ENCODE results near the gene BRME1.

The BRME1 gene

GRCh38 chr19:13908674-13909073 is 2.8 kb upstream of the BRME1 start:
- Histone ChIP-seq H3K9me3 (ENCODE audit: control insufficient read depth in 2 of 2, low read length in 2 of 2) (no peaks in the 10 kb centered on the region), H3K27ac (ENCODE audit: low read length) (no peak overlapping the region)

GRCh38 chr19:13906910-13907309 is 993 bp upstream of the BRME1 start:
- Histone ChIP-seq H3K27ac (ENCODE audit: low read length) (no peak overlapping the region), H3K27me3 (ENCODE audit: control insufficient read depth in 1 of 2, insufficient read depth in 2 of 2, low read length in 2 of 2) (no peaks in the 10 kb centered on the region), H3K9me3 (ENCODE audit: control insufficient read depth in 2 of 2, low read length in 2 of 2) (no peaks in the 10 kb centered on the region), H3K4me1 (ENCODE audit: control insufficient read depth, insufficient read depth, low read length) (peaks cover 16% of the 10 kb centered on the region), H3K9ac (ENCODE audit: low read length in 2 of 2) (peak overlapping the region; percentile 70 to 82), H3K4me3 (ENCODE audit: low read length in 2 of 2) (peak overlapping the region; percentile 57 to 81), H3K36me3 (ENCODE audit: control insufficient read depth in 2 of 2, insufficient read depth in 2 of 2, low read length in 2 of 2) (peaks cover 0 to 4% of the 10 kb centered on the region in 2 donors)

More at GRCh38 chr19:13908674-13909073, 2.8 kb upstream of the BRME1 start:
- Histone ChIP-seq H3K4me1 (ENCODE audit: control insufficient read depth, insufficient read depth, low read length) (peaks cover 16% of the 10 kb centered on the region), H3K27me3 (ENCODE audit: control insufficient read depth in 1 of 2, insufficient read depth in 2 of 2, low read length in 2 of 2) (no peaks in the 10 kb centered on the region), H3K36me3 (ENCODE audit: control insufficient read depth in 2 of 2, insufficient read depth in 2 of 2, low read length in 2 of 2) (peaks cover 10 to 14% of the 10 kb centered on the region in 2 donors), H3K9ac (ENCODE audit: low read length in 2 of 2) (no peak overlapping the region), H3K4me3 (ENCODE audit: low read length in 2 of 2) (no peak overlapping the region)

GRCh38 chr19:13906521-13906904 is 596 bp upstream of the BRME1 start:
- Histone ChIP-seq H3K27ac (ENCODE audit: low read length) (no peak overlapping the region), H3K9me3 (ENCODE audit: control insufficient read depth in 2 of 2, low read length in 2 of 2) (no peaks in the 10 kb centered on the region), H3K36me3 (ENCODE audit: control insufficient read depth in 2 of 2, insufficient read depth in 2 of 2, low read length in 2 of 2) (peaks cover 0 to 3% of the 10 kb centered on the region in 2 donors), H3K27me3 (ENCODE audit: control insufficient read depth in 1 of 2, insufficient read depth in 2 of 2, low read length in 2 of 2) (no peaks in the 10 kb centered on the region), H3K4me1 (ENCODE audit: control insufficient read depth, insufficient read depth, low read length) (peaks cover 16% of the 10 kb centered on the region), H3K9ac (ENCODE audit: low read length in 2 of 2) (peak overlapping the region; percentile 70 to 82), H3K4me3 (ENCODE audit: low read length in 2 of 2) (peak overlapping the region; percentile 57 to 81)

GRCh38 chr19:13902993-13903555 is 2.8 kb downstream of the BRME1 start:
- no peak overlapping the region for H3K27ac ChIP-seq (ENCODE audit: low read length)
- no peaks in the 10 kb centered on the region for H3K27me3 ChIP-seq (ENCODE audit: control insufficient read depth in 1 of 2, insufficient read depth in 2 of 2, low read length in 2 of 2)
- H3K36me3 ChIP-seq (ENCODE audit: control insufficient read depth in 2 of 2, insufficient read depth in 2 of 2, low read length in 2 of 2): no peaks in the 10 kb centered on the region
- no peak overlapping the region for H3K9ac ChIP-seq (ENCODE audit: low read length in 2 of 2)
- no peak overlapping the region for H3K4me3 ChIP-seq (ENCODE audit: low read length in 2 of 2)
- H3K9me3 ChIP-seq (ENCODE audit: control insufficient read depth in 2 of 2, low read length in 2 of 2): no peaks in the 10 kb centered on the region
- peaks cover 16% of the 10 kb centered on the region for H3K4me1 ChIP-seq (ENCODE audit: control insufficient read depth, insufficient read depth, low read length)

GRCh38 chr19:13899912-13900584 is 5.9 kb downstream of the BRME1 start:
- Histone ChIP-seq H3K27ac (ENCODE audit: low read length) (no peak overlapping the region), H3K9ac (ENCODE audit: low read length in 2 of 2) (no peak overlapping the region), H3K9me3 (ENCODE audit: control insufficient read depth in 2 of 2, low read length in 2 of 2) (no peaks in the 10 kb centered on the region), H3K4me1 (ENCODE audit: control insufficient read depth, insufficient read depth, low read length) (no peaks in the 10 kb centered on the region), H3K4me3 (ENCODE audit: low read length in 2 of 2) (no peak overlapping the region), H3K27me3 (ENCODE audit: control insufficient read depth in 1 of 2, insufficient read depth in 2 of 2, low read length in 2 of 2) (no peaks in the 10 kb centered on the region), H3K36me3 (ENCODE audit: control insufficient read depth in 2 of 2, insufficient read depth in 2 of 2, low read length in 2 of 2) (no peaks in the 10 kb centered on the region)

GRCh38 chr19:13899393-13899792 is 6.5 kb downstream of the BRME1 start:
- no peak overlapping the region for H3K27ac ChIP-seq (ENCODE audit: low read length)
- H3K4me1 ChIP-seq (ENCODE audit: control insufficient read depth, insufficient read depth, low read length): no peaks in the 10 kb centered on the region
- no peak overlapping the region for H3K4me3 ChIP-seq (ENCODE audit: low read length in 2 of 2)
- no peak overlapping the region for H3K9ac ChIP-seq (ENCODE audit: low read length in 2 of 2)
- H3K27me3 ChIP-seq (ENCODE audit: control insufficient read depth in 1 of 2, insufficient read depth in 2 of 2, low read length in 2 of 2): no peaks in the 10 kb centered on the region
- no peaks in the 10 kb centered on the region for H3K36me3 ChIP-seq (ENCODE audit: control insufficient read depth in 2 of 2, insufficient read depth in 2 of 2, low read length in 2 of 2)
- H3K9me3 ChIP-seq (ENCODE audit: control insufficient read depth in 2 of 2, low read length in 2 of 2): no peaks in the 10 kb centered on the region

- Histone ChIP-seq H3K27me3 (ENCODE audit: control insufficient read depth in 1 of 2, insufficient read depth in 2 of 2, low read length in 2 of 2) (no peaks in the 10 kb centered on the region), H3K4me3 (ENCODE audit: low read length in 2 of 2) (no peak overlapping the region), H3K9me3 (ENCODE audit: control insufficient read depth in 2 of 2, low read length in 2 of 2) (no peaks in the 10 kb centered on the region), H3K27ac (ENCODE audit: low read length) (no peak overlapping the region), H3K9ac (ENCODE audit: low read length in 2 of 2) (no peak overlapping the region), H3K4me1 (ENCODE audit: control insufficient read depth, insufficient read depth, low read length) (no peaks in the 10 kb centered on the region), H3K36me3 (ENCODE audit: control insufficient read depth in 2 of 2, insufficient read depth in 2 of 2, low read length in 2 of 2) (no peaks in the 10 kb centered on the region)
Observed at GRCh38 chr19:13896227-13896626, 9.7 kb downstream of the BRME1 start.

- Histone ChIP-seq H3K27me3 (ENCODE audit: control insufficient read depth in 1 of 2, insufficient read depth in 2 of 2, low read length in 2 of 2) (no peaks in the 10 kb centered on the region), H3K36me3 (ENCODE audit: control insufficient read depth in 2 of 2, insufficient read depth in 2 of 2, low read length in 2 of 2) (no peaks in the 10 kb centered on the region), H3K27ac (ENCODE audit: low read length) (no peak overlapping the region), H3K4me3 (ENCODE audit: low read length in 2 of 2) (no peak overlapping the region), H3K4me1 (ENCODE audit: control insufficient read depth, insufficient read depth, low read length) (no peaks in the 10 kb centered on the region), H3K9me3 (ENCODE audit: control insufficient read depth in 2 of 2, low read length in 2 of 2) (no peaks in the 10 kb centered on the region), H3K9ac (ENCODE audit: low read length in 2 of 2) (no peak overlapping the region)
Observed at GRCh38 chr19:13894552-13894951, 11.4 kb downstream of the BRME1 start.

GRCh38 chr19:13892870-13893269 is 13.0 kb downstream of the BRME1 start:
- Histone ChIP-seq H3K27me3 (ENCODE audit: control insufficient read depth in 1 of 2, insufficient read depth in 2 of 2, low read length in 2 of 2) (no peaks in the 10 kb centered on the region), H3K4me1 (ENCODE audit: control insufficient read depth, insufficient read depth, low read length) (no peaks in the 10 kb centered on the region), H3K9me3 (ENCODE audit: control insufficient read depth in 2 of 2, low read length in 2 of 2) (no peaks in the 10 kb centered on the region), H3K36me3 (ENCODE audit: control insufficient read depth in 2 of 2, insufficient read depth in 2 of 2, low read length in 2 of 2) (no peaks in the 10 kb centered on the region), H3K27ac (ENCODE audit: low read length) (no peak overlapping the region), H3K9ac (ENCODE audit: low read length in 2 of 2) (no peak overlapping the region), H3K4me3 (ENCODE audit: low read length in 2 of 2) (no peak overlapping the region)

- Histone ChIP-seq H3K9me3 (ENCODE audit: control insufficient read depth in 2 of 2, low read length in 2 of 2) (no peaks in the 10 kb centered on the region), H3K9ac (ENCODE audit: low read length in 2 of 2) (no peak overlapping the region), H3K27ac (ENCODE audit: low read length) (no peak overlapping the region), H3K4me1 (ENCODE audit: control insufficient read depth, insufficient read depth, low read length) (no peaks in the 10 kb centered on the region), H3K27me3 (ENCODE audit: control insufficient read depth in 1 of 2, insufficient read depth in 2 of 2, low read length in 2 of 2) (no peaks in the 10 kb centered on the region), H3K36me3 (ENCODE audit: control insufficient read depth in 2 of 2, insufficient read depth in 2 of 2, low read length in 2 of 2) (no peaks in the 10 kb centered on the region), H3K4me3 (ENCODE audit: low read length in 2 of 2) (no peak overlapping the region)
Observed at GRCh38 chr19:13890136-13890535, 15.8 kb downstream of the BRME1 start.

- no peaks in the 10 kb centered on the region for H3K4me1 ChIP-seq (ENCODE audit: control insufficient read depth, insufficient read depth, low read length)
- no peak overlapping the region for H3K27ac ChIP-seq (ENCODE audit: low read length)
- no peaks in the 10 kb centered on the region for H3K9me3 ChIP-seq (ENCODE audit: control insufficient read depth in 2 of 2, low read length in 2 of 2)
- H3K9ac ChIP-seq (ENCODE audit: low read length in 2 of 2): no peak overlapping the region
- H3K27me3 ChIP-seq (ENCODE audit: control insufficient read depth in 1 of 2, insufficient read depth in 2 of 2, low read length in 2 of 2): no peaks in the 10 kb centered on the region
- no peak overlapping the region for H3K4me3 ChIP-seq (ENCODE audit: low read length in 2 of 2)
- no peaks in the 10 kb centered on the region for H3K36me3 ChIP-seq (ENCODE audit: control insufficient read depth in 2 of 2, insufficient read depth in 2 of 2, low read length in 2 of 2)
Observed at GRCh38 chr19:13888281-13888680, 17.6 kb downstream of the BRME1 start.
